ENCODE measurements around the gene CNOT3. TPM values are rescaled to one million over a fixed set of nuclear protein-coding genes. Genes with fewer than 3 reads are reported as not detected.
A peak's percentile ranks its signal among the peaks of the same experiment; 100 is the strongest.

Gene CNOT3
- total RNA-seq, 1 donor from 2014 or later, result 3.7 TPM

DNA sequence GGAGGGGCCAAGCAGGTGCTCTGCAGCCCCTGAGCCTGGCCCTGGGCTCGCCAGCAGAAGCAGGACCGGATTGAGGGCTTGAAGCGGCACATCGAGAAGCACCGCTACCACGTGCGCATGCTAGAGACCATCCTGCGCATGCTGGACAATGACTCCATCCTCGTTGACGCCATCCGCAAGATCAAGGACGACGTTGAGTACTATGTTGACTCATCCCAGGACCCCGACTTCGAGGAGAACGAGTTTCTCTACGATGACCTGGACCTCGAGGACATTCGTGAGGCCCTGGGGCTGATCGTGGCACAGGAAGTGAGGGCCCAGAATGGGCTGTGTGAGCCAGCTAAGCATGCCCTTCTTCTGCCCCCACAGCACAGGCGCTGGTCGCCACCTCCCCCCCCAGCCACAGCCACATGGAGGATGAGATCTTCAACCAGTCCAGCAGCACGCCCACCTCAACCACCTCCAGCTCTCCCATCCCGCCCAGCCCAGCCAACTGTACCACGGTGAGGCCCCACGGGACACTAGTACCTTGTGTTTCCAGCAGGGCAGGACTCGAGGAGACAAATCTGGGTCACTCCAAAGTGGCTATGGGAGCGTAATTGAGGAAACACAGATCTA, 8.1 kb downstream of the CNOT3 start:
- DNase-seq (ENCODE audit: low spot score in 2 of 2) (no peak), FAIRE-seq (no peak)

DNA sequence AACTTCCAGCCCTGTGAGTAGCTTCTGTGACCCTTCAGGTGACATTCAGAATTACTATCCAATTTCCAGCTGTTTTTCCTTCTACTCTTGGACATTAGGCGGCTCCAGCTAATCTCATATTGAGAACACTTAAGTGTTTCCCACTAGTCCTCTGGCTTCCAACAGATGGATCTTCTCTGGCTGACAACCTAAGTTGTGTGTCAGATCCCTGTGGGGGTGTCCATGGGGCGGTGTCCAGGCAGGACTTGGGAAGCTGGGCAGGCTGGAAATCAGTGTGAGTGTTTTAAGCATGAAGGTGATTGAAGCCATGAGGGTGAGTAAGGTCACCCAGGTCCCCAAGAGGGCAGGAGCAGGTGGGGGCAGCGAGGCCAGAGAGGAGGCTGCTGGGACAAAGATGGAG, 10.1 kb downstream of the CNOT3 start:
- FAIRE-seq (no peak), DNase-seq (ENCODE audit: low spot score in 2 of 2) (no peak)

DNA sequence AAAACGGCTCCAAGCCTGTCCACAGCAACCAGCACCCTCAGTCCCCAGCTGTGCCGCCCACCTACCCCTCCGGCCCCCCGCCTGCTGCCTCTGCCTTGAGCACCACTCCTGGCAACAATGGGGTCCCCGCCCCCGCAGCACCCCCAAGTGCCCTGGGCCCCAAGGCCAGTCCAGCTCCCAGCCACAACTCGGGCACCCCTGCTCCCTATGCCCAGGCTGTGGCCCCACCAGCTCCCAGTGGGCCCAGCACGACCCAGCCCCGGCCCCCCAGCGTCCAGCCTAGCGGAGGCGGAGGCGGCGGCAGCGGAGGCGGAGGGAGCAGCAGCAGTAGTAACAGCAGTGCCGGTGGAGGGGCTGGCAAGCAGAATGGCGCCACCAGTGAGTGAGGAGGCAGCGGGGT, 10.6 kb downstream of the CNOT3 start:
- DNase-seq (ENCODE audit: low spot score in 2 of 2), result no peak
- FAIRE-seq, result no peak

GRCh38 chr19:54149021-54149812, 11.7 kb downstream of the CNOT3 start:
- FAIRE-seq, result no peak
- no peak for DNase-seq (ENCODE audit: low spot score in 2 of 2)

- DNase-seq (ENCODE audit: low spot score in 2 of 2) (no peak), FAIRE-seq (no peak)
Observed at GRCh38 chr19:54151362-54152035, 13.9 kb downstream of the CNOT3 start.

- FAIRE-seq (no peak), DNase-seq (ENCODE audit: low spot score in 2 of 2) (no peak)
Observed at GRCh38 chr19:54152267-54152666, 14.7 kb downstream of the CNOT3 start.

DNA sequence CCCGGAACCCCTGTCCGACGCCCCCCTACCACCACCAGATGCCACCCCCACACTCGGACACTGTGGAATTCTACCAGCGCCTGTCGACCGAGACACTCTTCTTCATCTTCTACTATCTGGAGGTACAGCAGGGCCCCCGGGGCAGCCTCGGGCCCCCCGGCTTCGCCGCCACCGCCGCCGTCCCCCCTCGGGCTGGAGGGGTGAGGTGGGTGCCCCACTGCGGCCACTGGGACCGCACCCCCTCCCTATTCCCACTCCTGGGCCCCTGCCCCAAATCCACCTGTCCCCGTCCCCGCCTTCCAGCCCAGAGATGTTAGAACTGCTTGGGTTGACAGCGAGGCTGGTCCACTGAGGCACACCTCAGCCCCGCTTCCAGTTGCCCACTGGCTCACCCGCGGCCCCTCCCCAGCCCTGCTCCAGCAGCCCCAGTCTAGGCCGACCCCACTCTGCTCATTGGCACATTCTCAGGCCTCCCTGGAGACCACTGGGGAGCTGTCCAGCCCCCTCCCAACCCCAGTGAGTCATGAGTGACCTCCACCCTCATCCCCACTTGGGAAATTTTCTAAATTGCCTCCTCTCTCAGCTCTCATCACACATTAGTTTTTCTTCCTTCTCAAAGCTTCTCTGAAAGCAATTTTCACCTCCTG, 15.4 kb downstream of the CNOT3 start:
- no peak for FAIRE-seq
- DNase-seq (ENCODE audit: low spot score in 2 of 2), result no peak

DNA sequence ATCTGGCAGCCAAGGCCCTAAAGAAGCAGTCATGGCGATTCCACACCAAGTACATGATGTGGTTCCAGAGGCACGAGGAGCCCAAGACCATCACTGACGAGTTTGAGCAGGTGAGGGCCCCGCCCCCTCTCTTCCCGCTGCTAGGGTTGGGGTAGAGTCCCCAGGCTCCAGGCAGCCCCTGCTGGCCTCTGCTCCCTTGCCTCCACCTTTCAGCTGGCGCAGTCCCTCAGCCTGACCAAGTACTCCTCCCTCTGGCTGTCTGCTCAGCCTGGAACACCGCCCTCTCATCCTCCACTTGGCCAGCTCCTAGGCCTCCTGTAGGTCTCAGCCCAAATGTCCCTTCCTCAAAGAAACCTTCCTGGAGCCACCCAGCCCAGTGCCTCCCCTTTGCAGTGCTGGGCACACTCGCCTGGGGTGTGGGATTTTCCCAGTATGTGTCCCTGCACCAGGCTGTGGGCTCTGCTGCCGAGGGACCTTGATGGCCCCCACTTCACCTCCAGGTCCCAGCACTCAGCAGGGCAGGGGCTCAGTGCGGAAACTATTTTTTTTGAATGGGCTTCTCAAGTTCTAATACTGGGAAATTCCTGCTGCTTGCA, 16.3 kb downstream of the CNOT3 start:
- DNase-seq (ENCODE audit: low spot score in 2 of 2), result no peak
- no peak for FAIRE-seq

GRCh38 chr19:54154603-54155345, 17.2 kb downstream of the CNOT3 start:
- DNase-seq (ENCODE audit: low spot score in 2 of 2) (no peak), FAIRE-seq (no peak)

GRCh38 chr19:54155694-54156093, 18.1 kb downstream of the CNOT3 start:
- DNase-seq (ENCODE audit: low spot score in 2 of 2) (no peak), FAIRE-seq (no peak)

GRCh38 chr19:54156490-54156889, 18.9 kb downstream of the CNOT3 start:
- FAIRE-seq (no peak), DNase-seq (ENCODE audit: low spot score in 2 of 2) (no peak)

- no peak for DNase-seq (ENCODE audit: low spot score in 2 of 2)
- no peak for FAIRE-seq
Observed at GRCh38 chr19:54156953-54157352, 19.4 kb downstream of the CNOT3 start.

DNA sequence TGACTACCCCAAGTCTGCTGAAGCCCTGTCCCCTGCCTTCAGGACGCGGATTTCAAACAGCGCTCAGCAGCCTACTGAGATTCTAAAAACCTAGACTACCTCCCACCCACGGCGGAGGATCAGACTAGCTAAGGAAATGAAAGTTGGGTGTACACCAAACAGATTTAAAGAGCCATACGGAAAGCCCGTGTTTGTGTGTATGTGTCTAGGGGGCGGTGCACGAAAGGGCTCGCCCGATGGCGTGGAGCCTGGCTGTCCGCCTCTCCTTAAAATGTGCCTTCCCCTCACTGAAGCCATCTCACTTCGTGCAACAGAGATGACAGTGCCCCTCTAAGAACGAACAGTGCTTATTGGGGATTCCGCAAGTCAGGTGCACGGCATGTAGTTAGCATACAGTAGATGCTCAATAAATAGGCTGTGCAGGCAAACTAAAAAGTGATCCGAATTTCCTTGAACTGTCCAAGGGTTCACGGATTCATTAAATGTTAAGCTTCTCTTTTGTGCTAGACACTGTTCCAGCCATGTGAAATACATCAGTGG, 21.3 kb downstream of the CNOT3 start:
- DNase-seq (ENCODE audit: low spot score in 2 of 2), result peak in 1 of 2 donors; percentile 52
- no peak for FAIRE-seq

DNA sequence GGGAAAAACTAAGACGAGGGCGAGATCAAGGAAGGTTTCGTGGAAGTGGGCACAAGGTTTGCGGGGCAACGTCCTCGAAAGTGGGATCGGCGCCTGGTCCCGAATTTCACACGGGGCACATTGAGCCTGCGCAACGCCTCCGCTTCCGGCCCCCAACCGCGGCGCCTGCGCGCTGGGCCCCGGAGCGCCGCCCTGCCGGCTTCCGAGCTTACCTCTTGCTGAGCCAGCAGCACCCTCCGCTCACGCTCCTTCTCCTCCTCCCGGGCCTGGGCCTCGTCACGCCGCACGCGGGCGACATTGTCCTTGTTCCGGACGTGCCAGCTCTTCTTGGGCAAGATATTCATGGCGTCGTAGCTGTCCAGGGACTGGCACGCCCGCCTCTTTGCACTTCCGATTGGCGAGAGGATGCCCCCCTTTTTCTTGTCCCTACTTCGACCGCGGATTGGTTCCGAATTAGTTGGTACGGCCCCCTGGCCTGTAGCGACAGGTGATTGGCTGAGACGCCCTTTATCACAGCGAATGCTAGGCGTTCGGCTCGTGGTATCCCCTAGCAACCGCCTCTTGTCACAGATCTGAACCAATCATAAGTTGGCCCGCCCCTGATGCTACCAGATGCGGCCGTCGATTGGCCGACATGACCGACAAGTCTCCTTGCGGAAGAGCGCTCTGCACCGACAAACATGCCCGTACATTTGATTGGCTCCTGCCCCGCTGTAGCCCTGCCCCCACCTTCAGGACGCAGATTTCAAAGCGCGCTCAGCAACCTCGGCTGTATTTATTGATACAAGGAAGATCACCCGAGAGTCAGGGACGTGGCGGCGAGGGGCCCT, 22.0 kb downstream of the CNOT3 start, which contains the start of gene LENG1:
TSS of gene LENG1 (minus strand) at position 370 of the 830 bp plus-strand sequence. CDS start at position 344, 26 bp downstream.
- peak; percentile 99 to 100 for DNase-seq (ENCODE audit: low spot score in 2 of 2)
- peak; percentile 99 for FAIRE-seq

GRCh38 chr19:54160182-54160811, 22.7 kb downstream of the CNOT3 start:
- FAIRE-seq, result no peak
- peak in 1 of 2 donors; percentile 51 for DNase-seq (ENCODE audit: low spot score in 2 of 2)

- no peak for FAIRE-seq
- no peak for DNase-seq (ENCODE audit: low spot score in 2 of 2)
Observed at GRCh38 chr19:54160854-54161253, 23.3 kb downstream of the CNOT3 start.

GRCh38 chr19:54162241-54162805, 24.8 kb downstream of the CNOT3 start:
- FAIRE-seq, result no peak
- DNase-seq (ENCODE audit: low spot score in 2 of 2), result peak; percentile 61 to 74

DNA sequence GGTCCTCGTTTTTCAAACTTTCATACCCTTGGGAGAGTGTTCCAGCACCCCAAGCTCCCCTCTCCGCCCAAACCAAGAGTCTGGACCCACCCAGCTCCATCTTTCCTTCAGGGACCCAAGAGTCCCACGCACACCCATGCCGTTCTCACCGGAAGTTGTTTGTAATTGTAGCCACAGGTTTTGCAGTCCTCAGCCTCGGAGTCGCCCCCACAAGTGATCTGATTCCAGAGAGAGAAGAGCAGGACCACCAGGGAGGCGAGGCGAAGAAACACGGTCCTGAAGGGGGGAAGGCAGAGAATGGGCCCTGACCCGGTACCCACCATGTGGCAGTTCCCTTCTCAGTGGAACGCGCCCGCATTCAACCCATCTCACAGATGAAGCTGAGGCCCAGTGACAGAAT, 25.3 kb downstream of the CNOT3 start:
- DNase-seq (ENCODE audit: low spot score in 2 of 2) (no peak), FAIRE-seq (no peak)
